NCI-H526 treated with DMSO at 0.1 percent for 48 hours (cell line): ENCODE data around the gene PKM.
"Not testable (repeated sequence)": the region's sequence is repeated elsewhere in the genome, so short reads cannot be mapped to it uniquely, and the experiment has no call there.

Source experiments
- DNase-seq: peaks from one replicate; lab custom pipeline; 2025; lab: John Stamatoyannopoulos, UW

The PKM gene

DNA sequence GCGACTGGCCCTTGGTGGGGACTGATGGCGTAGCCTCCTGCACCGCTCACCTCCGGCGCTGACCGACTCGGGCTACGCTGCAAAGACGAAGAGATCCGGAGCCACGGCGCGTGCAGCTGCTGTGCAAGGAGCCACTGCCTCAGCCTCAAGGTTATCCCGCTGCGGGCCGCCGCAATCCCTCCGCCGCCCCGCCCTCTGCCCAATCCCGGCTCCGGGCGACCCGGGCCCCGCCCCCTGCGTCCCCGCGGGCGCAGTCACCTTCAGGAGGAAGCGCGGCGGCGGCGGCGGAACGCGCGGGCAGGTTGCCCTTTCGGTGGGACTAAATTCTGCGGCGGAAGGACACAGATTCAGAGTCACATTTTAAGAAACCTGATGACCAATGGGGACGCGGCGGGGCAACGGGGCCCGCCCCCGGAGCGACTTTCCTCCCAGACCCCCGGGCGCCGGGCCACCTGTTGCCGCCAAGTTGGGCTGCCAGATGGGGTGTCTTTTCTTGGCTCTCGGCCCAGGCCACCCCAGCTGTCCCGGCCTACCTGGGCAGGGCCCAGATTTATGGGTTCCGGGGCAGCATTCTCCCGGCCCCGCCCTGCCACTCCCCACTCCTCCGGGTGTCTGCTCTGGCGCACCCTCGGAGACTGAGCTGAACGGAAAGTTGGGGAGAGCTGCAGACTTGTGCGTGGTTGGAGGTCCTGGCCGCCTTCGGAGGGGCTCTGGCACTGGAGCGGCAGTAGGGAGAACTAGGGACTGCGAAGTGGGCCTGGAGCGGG, at the start of gene PKM:
PKM (minus strand) TSS at position 125 of the 767 bp plus-strand sequence. CDS start 12,093 bp downstream, outside the sequence.
- DNase-seq = peak; percentile 95

DNA sequence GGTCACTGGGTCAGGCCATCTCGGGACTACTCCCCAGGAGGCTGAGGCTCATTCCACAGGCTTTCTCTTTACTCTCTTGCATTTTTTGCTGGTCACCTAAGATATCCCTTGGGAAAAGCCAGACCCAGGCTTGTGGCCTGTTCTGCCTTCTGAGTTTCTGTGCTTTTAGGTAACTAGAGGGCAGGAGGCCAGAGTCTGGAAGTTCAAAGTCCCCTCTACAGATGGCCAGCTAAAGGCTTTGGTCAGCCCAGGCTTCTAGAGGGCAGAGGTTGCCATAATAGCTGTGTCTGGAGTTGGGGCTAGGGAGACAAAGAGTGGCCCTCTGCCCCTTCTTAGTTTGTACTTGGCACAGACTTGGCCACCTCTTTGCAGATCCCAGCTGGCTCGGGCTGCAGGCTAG, 49.8 kb upstream of the PKM start:
- DNase-seq = no peak

DNA sequence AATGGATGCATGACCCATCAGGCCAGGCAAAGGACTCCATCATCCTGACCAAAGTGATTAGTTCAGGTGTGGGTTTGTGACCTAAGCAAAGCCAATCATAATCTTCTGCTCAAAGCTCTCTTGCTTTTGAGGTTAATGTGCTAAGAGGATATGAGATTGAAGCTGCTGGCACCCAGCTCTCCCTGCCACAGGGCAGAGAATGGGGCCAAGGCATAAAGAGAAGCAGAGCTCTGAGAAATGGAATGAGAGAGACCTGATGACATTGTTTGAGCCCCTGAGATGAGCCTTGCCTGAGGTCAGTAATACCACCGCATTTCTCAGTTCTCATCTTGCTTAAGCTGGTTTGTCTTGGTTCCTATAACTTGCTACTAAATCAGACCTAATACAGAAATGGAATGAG, 47.7 kb upstream of the PKM start:
- no peak for DNase-seq

DNA sequence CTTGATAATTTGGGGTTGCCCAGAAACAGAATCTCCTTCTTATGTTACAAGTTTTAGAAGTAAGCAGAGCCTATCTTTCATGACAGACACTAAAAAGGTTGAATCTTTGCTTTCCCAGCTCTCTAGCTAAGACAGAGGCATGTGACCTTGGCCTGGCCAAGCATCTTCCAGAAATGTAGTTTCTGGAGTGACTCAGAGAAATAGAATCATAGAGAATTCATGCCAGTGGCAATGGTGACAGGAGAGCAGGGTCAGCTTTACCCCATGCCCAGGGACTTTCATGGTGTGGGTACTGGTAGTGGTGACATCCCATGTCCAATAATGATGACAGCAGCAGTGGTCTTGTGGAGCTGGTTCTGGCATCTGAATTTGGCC, 45.3 kb upstream of the PKM start:
- no peak for DNase-seq

DNA sequence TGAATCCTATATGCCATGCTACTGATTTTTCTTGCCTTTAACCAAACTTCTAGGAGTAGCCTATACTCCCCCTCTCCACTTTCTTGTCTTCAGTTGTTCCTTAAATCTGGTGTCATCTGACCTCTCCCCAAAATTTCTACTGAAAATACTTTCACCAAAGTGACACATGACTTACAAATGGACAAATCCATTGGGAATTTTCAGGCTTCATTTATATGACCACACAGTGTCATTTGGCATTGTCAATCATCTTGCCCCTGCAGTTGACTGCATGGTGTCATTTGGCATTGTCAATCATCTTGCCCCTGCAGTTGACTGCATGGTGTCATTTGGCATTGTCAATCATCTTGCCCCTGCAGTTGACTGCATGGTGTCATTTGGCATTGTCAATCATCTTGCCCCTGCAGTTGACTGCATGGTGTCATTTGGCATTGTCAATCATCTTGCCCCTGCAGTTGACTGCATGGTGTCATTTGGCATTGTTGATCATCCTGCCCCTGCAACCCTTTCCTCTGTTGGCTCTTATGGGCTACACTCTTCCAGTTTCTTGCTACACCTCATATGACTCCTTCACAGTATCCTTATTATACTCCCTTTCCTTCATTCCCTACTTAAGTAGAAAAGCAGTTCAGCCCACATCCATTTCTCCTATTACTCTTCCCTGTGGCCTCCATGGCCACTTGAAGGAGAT, 44.8 kb upstream of the PKM start:
- DNase-seq = not testable (repeated sequence)

DNA sequence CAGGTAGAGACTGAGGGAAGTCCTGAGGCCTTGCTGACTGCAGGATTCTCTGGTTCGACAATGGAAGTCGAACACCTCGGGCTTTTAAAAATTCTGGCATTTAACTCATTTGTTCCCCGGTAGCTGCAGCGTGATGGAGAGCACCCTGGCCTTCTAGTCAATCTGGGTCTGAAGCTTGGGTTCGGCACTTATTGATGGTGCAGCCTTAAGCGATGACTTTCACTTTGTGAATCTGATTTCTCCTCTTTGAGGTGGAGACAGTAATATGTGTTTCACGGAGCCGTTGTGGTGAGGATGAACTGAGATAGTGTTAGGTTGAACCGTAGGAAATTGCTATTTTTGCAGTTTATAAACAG, 42.0 kb upstream of the PKM start:
- no peak for DNase-seq

DNA sequence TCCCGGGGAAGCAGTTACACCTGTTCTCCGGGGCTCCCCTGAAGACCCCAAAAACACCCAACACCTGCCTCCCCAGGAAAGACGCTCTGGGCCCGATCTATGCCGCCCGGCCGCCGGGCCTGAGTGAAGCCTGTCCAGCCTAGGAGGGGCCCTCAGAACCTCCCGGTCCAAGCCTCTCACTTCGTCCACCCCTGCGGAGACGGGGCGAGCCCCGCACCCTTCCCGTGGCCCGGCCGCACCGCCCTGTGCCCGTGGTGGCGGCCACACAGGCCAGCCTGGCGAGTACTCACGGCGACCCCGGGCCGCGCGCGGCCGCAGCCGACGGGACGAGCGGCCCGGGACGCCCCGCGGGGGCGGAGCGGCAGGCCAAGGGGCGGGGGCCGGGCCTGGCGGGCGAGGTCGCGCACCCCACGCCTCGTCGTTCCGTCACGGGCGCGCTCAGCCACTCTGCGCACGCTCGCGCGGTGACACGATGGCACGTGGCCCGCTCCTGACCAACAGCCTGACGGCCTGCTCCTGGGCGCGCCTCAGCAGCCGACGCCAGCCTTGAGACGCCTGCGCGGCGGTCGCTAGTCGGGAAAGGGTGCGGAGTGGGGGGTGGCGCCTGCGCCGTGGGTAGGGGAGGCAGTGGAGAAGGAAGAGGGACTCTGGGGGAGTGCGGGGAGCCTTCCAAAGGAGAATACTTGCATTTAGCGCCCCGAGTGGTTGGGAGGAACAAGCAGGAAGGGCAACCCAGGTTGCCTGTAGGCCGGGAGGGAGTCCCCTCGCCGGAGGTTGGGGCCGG, 41.4 kb upstream of the PKM start, which contains the start of gene PARP6:
PARP6 (minus strand) TSS at position 342 of the 784 bp plus-strand sequence. CDS start 5,077 bp downstream, outside the sequence.
- DNase-seq = peak; percentile 96

DNA sequence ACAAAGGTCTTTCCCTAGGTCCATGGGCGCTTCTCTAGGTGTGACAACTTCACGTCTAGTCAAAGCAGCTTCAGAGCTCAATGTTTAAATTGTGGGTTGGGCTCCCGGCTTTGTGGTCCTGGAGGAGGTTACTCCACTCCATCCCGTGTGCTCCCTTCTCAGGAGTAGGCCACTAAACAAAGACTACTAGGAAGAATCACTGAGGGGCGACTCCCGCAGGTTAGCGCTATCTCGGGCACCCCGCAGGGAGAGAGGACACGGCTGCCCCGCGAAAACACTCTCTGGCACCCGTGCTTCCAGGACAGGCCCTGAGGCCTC, 40.9 kb upstream of the PKM start:
- DNase-seq = peak; percentile 14

DNA sequence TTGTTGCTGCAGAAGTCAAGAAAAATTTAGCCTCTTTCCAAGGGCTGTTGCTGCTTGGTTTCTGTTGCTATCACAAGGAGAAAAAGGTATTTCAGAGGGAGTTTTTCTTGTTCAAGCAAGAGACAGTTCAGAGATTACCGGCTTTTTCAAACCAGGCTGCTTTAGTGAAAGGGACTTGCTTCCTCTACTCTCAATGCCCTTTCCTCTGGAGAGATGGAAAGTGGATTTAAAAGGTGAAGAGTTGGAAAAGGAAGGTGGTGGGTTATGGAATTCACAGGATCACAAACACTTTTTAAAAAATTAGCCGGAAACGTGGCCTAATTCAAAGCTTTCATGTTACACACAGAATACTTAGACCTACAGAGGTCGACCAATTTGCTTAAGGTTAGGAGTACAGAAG, 40.2 kb upstream of the PKM start:
- DNase-seq = no peak

DNA sequence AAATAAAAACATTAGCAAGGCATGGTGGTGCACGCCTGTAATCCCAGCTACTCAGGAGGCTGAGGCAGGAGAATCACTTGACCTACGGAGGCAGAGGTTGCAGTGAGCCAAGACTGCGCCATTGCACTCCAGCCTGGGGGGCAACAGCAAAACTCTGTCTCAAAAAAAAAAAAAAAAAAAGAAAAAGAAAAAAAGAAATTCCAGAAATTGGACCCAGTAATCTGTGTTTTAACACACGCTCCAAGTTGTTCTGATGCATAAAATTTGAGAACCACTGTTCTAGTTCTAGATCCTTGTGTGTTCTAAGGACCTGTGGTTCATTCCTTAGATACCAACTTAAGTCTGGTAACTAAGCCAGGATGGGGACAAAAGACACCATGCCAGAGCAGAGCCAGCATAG, 38.7 kb upstream of the PKM start:
- no peak for DNase-seq

DNA sequence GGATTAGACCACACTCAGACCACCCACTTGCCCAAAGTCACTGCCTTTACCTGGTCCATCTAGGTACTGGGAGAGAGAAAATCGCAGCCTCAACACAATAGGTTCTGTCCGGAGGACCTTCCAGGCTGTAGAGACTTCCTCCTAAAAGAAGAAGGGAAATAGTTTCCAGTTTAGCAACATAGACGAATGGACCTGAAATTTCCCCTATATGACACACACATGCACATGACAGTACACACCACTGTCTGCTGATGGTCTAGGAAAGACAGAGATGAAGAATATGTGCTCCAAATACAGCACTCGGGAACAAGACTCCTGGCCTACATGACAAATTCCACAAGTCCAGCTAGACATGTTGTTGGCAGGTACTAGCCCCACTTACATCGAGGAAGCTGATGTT, 34.0 kb upstream of the PKM start:
- DNase-seq = no peak

DNA sequence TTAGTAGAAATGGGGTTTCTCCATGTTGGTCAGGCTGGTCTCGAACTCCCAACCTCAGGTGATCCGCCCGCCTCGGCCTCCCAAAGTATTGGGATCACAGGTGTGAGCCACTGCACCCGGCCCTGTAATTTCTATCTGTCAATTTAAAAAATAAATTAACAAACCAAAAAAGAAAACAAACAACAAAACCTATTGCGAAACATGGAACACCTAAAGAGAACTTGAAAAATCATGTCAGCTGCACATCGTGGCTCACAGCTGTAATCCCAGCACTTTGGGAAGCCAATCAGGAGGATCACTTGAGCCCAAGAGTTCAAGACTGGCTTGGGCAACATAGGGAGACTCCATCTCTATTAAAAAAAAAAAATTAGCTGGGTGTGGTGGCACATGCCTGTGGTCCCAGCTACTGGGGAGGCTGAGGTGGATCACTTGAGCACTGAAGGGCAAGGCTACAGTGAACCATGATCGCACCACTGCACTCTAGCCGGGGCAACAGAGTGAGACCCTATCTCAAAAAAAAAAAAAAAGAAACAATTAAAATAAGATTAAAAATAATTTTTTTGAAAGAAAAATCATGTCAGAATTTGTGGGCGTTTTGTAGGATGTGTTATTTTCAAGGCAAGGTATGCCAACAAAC, 21.8 kb upstream of the PKM start:
- DNase-seq = no peak

DNA sequence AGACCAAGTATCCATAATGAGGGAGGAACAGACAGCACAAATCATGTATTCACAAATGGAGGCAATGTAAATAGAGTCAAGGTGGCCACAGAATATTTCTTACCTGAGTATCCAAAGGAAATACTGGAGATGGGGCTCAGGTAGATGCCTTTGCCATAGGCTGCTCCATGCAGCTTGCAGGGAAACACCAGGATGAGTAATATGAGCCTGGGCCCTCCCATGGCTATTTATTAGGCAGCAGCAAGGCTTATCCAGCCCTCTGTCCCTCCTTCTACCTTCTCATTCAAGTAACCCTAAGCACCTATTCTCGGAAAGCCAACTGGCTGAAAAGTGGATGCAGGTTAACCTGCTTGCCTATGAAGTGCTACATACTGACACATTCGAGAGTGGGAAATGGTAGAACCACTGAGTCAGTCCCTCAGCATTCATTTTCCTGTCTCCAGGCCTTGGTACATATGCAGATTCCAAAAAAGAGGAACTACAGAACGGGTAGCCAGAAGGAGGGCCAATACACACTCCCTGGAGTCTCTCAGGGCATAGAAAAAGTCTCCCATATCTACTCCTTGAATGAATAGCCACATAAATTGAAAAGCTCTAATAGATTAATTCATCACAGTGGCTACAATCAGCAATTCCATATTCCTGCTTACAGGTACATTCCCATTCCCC, 18.3 kb upstream of the PKM start:
- DNase-seq = no peak

DNA sequence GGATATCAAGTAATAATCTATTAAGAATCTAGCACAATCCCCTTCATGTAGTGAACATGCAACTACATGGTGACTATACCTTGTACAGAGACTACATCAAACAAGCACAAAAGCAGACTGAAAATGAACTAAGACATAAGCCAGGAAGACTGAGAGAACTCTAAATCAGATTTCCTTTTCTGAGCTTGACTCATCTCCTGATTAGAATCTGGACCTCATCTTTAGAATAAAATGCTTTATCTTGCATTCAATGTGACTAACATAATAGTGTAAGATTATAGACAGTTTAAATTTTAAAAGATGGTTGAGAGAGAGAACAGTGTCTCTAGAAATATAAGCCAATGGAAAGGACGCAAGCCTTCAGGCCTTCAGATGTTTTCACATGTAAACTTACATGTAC, 17.5 kb upstream of the PKM start:
- DNase-seq = no peak

DNA sequence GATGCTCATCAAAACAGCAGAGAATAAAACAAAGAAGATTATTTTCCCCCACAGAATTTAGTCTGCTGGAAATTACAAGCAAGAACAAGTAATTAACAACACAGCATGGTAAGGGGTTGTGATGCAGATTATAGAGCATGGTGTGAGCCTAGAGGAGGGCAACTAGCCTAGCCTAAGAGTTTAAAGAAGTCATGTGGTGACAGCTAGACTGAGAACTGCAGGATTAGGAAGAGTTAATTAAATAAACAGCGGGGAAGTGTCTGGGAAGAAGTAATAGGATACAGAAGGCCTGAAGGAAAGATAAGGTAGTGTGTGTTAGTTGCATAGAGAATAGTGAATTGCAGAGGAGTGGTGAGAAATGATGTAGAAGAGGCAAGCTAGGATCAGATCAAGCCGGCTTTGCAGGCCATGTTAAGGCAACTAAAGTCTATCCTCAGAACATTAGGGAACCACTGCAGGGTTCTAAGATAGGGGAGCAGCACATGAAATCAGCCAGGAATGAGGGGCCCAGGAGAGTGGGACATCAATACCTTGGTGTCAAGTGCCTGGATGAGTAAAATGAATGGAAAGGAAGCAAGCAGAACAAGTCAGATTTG, 11.9 kb upstream of the PKM start:
- no peak for DNase-seq

DNA sequence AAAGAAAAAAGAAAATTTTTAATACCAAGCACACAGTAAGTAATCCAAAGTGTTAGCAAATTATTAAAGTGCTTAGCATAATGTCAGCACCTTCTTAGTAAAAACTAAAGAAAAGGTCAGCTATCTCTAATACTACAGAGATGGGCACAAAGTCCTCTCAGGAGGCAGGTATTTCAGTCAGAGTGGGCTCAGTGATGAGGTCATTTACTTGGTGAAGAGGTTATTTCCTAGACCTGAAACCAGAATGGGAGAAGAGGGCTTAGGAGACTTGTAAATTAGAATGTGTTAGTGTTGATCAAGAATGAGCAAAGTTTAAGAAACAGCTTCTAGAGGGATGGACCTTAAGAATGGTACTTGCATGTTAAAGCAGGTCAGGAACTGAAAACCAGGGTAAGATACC, 8.7 kb upstream of the PKM start:
- no peak for DNase-seq

DNA sequence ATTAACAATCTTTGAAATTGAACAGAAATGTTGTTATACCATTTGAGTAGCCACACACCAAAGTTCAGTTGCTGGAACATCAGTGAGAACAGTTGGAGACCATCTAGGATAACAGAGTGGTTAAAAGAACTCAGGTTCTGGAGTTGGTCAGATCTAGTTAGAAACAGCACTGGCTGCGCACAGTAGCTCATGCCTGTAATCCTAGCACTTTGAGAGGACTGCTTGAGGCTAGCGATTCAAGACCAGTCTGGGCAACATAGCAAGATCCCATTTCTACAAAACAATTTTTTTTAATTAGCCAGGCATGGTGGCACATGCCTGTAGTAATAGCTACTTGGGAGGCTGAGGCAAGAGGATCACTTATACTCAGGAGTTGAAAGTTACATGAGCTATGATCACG, 7.6 kb upstream of the PKM start:
- DNase-seq = no peak

DNA sequence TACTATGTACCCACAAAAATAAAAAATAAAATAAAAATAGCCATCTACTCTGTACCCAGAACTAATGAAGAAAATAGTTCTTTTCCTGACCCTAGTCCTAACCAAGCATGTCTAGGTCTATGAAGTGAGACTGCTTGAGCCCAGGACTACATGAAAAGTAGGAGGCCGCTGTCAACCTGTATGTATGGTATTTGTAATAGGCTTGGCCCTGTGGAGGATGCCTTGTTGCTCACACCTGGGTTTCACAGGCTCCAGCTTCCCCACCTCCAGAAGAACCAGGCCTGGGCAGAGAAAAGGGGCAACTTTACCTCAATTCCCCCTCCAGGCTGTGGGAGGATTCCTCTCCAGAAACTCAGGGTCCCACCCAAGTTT, 6.8 kb upstream of the PKM start:
- no peak for DNase-seq

DNA sequence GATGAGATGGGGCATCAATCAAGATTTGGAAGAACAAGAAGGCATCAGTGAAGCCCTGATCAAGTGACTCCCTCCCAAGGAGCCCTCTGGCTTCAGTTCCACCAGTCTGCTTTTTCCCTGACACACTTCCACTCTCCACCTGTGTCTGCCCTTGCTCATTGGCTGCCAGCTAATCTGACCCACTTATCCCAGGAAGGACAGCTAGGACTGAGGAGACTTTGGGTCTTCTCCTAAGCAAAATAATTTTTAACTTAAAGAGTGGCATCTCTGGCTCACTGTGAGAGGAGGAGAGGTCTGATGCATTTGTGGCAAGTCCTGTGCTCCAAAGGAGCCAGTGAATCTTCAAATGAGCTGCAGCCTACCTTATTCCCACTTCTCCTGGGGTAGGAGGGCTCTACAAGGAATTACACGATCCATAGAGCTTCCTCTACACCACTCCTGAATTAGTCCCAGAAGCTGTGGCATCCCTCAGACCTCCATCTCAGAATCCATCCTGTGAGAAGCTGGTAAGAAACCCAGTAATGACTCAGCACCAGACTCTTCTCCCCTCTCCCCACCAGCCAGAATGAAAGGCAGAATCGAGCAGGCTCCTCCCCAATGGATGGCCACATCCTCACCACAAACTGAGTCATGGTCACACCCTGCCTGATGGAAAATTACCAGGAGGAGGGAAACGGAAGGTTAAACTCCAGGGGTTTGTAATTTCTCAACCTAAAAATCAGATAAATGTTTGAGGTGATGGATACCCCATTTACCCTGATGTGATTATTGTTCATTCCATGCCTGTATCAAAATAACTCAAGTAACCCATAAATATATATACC, 6.3 kb upstream of the PKM start:
- no peak for DNase-seq

DNA sequence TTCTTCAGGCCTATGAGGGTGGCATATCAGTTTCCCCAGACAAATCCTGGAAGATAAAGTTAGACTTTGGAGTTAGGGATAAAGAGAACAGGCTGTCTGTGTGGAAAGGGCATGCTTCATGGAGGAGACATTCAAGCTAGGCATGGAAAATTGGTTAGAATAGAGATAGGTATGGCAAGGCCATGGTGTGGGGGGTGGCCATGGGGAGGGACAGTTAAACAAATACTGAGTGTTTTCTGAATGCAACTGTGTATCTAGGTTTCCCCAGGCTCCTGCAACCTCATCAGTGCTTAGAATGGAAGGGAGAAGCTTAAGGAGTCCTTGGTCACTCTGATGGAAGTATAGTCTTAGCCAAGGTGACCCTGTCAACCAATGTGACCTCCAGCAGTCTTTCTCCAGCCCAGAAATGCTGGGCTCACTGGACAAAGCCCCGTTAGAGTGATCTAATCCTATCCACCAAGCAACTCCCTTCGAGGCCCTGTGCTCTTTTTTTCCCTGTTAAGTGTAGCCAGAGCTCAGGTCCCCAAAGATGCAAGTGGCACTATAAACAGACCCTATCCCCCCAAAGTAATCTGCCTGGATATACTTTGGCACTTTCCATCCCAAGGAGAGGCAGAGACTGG, 5.5 kb upstream of the PKM start:
- DNase-seq = no peak
